Measurements from ENCODE around the gene RNF111.

The RNF111 gene

GRCh38 chr15:59005579-59005978 is 18.1 kb downstream of the RNF111 start:
- no peaks in the 10 kb centered on the region for H3K36me3 ChIP-seq (ENCODE audit: control insufficient read depth, insufficient read depth, low read length)
- H3K9ac ChIP-seq (ENCODE audit: low read depth, low read length) = no peak overlapping the region
- H3K9me3 ChIP-seq (ENCODE audit: control insufficient read depth, insufficient read depth, low read length) = no peaks in the 10 kb centered on the region
- no peaks in the 10 kb centered on the region for H3K27me3 ChIP-seq (ENCODE audit: control insufficient read depth, insufficient read depth, low read length)
- no peak overlapping the region for H3K4me3 ChIP-seq (ENCODE audit: low read depth, low read length)
- no peaks in the 10 kb centered on the region for H3K4me1 ChIP-seq (ENCODE audit: control insufficient read depth, insufficient read depth, low read length)

- H3K9me3 ChIP-seq (ENCODE audit: control insufficient read depth, insufficient read depth, low read length) = no peaks in the 10 kb centered on the region
- H3K36me3 ChIP-seq (ENCODE audit: control insufficient read depth, insufficient read depth, low read length) = no peaks in the 10 kb centered on the region
- no peak overlapping the region for H3K4me3 ChIP-seq (ENCODE audit: low read depth, low read length)
- no peaks in the 10 kb centered on the region for H3K27me3 ChIP-seq (ENCODE audit: control insufficient read depth, insufficient read depth, low read length)
- H3K9ac ChIP-seq (ENCODE audit: low read depth, low read length) = no peak overlapping the region
- H3K4me1 ChIP-seq (ENCODE audit: control insufficient read depth, insufficient read depth, low read length) = no peaks in the 10 kb centered on the region
Measured at GRCh38 chr15:59008086-59008485, 20.6 kb downstream of the RNF111 start.

DNA sequence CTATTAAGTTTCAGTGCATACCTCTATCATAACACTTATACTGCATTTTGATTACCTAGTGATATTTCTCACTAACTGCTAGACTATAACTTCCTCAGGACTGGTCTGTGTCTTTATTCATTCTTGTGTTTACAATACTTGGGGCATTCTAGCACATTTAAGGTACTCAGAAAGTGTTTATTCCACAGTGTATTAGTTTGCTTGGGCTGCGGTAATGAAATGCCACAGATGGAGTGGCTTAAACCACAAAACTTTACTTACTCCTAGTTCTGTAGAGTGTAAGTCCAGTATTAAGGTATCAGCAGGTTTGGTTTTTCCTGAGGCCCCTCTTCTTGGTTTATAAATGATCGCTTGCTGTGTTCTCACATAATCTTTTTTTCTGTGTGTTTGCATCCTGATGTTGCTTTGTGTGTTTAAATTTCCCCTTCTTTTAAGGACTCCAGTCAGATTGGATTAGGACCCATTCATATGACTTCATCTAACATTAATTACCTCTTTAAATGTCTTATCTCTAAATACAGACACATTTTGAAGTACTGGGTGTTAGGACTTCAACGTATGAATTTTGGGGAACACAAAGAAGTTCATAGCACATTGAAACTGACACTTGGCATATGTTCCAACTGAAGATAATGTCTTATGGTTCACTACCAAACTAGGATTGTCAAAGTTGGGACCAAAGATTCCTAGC is 23.9 kb downstream of the RNF111 start:
- Histone ChIP-seq H3K9ac (ENCODE audit: low read depth, low read length) (no peak overlapping the region), H3K36me3 (ENCODE audit: control insufficient read depth, insufficient read depth, low read length) (no peaks in the 10 kb centered on the region)

DNA sequence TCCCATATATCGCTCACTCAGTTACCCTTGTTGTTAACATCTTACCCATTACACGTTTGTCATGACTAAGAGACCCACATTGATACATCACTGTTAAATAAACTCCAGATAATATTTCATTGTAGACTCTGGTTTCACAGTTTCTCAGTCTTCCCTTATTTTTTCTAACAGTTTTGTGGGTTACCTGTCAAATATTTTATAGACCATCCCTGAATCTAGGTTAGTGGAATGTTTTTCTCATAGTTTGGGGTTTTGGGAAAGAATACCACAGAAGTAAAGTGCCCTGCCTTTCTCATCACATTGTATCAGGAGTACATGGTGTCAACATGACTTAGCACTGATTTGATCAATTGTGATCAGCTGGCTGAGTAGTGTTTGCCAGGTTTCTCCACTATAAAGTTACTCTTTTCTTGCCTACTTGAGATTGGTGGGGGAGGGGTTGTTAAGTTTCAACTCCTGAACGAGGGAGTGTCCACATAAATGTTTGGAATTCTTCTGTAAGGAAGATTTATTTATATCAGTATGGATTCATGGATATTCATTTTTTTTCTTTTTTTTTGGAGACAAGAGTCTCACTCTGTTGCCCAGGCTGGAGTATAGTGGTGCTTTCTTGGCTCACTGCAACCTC is 25.9 kb downstream of the RNF111 start:
- Histone ChIP-seq H3K4me1 (ENCODE audit: control insufficient read depth, insufficient read depth, low read length) (no peaks in the 10 kb centered on the region), H3K27me3 (ENCODE audit: control insufficient read depth, insufficient read depth, low read length) (no peaks in the 10 kb centered on the region), H3K9ac (ENCODE audit: low read depth, low read length) (no peak overlapping the region), H3K36me3 (ENCODE audit: control insufficient read depth, insufficient read depth, low read length) (no peaks in the 10 kb centered on the region), H3K9me3 (ENCODE audit: control insufficient read depth, insufficient read depth, low read length) (no peaks in the 10 kb centered on the region), H3K4me3 (ENCODE audit: low read depth, low read length) (no peak overlapping the region)

More for the DNA sequence above, 23.9 kb downstream of the RNF111 start:
- no peaks in the 10 kb centered on the region for H3K4me1 ChIP-seq (ENCODE audit: control insufficient read depth, insufficient read depth, low read length)
- H3K27me3 ChIP-seq (ENCODE audit: control insufficient read depth, insufficient read depth, low read length) = no peaks in the 10 kb centered on the region
- H3K4me3 ChIP-seq (ENCODE audit: low read depth, low read length) = no peak overlapping the region
- no peaks in the 10 kb centered on the region for H3K9me3 ChIP-seq (ENCODE audit: control insufficient read depth, insufficient read depth, low read length)

GRCh38 chr15:59014068-59014467 is 26.6 kb downstream of the RNF111 start:
- no peaks in the 10 kb centered on the region for H3K4me1 ChIP-seq (ENCODE audit: control insufficient read depth, insufficient read depth, low read length)
- no peaks in the 10 kb centered on the region for H3K27me3 ChIP-seq (ENCODE audit: control insufficient read depth, insufficient read depth, low read length)
- no peak overlapping the region for H3K9ac ChIP-seq (ENCODE audit: low read depth, low read length)
- H3K36me3 ChIP-seq (ENCODE audit: control insufficient read depth, insufficient read depth, low read length) = no peaks in the 10 kb centered on the region
- no peak overlapping the region for H3K4me3 ChIP-seq (ENCODE audit: low read depth, low read length)
- no peaks in the 10 kb centered on the region for H3K9me3 ChIP-seq (ENCODE audit: control insufficient read depth, insufficient read depth, low read length)

GRCh38 chr15:59017449-59017848 is 30.0 kb downstream of the RNF111 start:
- no peak overlapping the region for H3K9ac ChIP-seq (ENCODE audit: low read depth, low read length)
- H3K4me1 ChIP-seq (ENCODE audit: control insufficient read depth, insufficient read depth, low read length) = no peaks in the 10 kb centered on the region
- no peaks in the 10 kb centered on the region for H3K9me3 ChIP-seq (ENCODE audit: control insufficient read depth, insufficient read depth, low read length)
- no peak overlapping the region for H3K4me3 ChIP-seq (ENCODE audit: low read depth, low read length)
- H3K36me3 ChIP-seq (ENCODE audit: control insufficient read depth, insufficient read depth, low read length) = no peaks in the 10 kb centered on the region
- no peaks in the 10 kb centered on the region for H3K27me3 ChIP-seq (ENCODE audit: control insufficient read depth, insufficient read depth, low read length)

DNA sequence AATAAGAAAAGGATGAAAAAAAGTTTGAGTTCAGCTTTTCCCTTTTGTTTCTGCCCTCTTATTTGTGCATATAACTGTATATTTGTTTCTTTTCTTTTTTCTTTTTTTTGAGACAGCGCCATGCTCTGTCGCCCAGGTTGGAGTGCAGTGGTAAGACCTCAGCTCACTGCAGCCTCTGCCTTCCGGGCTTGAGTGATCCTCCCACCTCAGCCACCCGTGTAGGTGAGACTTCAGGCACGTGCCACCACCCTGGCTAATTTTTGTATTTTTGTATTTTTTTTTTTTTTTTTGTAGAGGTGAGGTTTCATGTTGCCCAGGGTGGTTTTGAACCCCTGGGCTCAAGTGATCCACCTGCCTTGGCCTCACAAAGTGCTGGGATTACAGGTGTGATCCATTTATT is 31.4 kb downstream of the RNF111 start:
- Histone ChIP-seq H3K4me1 (ENCODE audit: control insufficient read depth, insufficient read depth, low read length) (no peaks in the 10 kb centered on the region), H3K36me3 (ENCODE audit: control insufficient read depth, insufficient read depth, low read length) (no peaks in the 10 kb centered on the region), H3K9ac (ENCODE audit: low read depth, low read length) (no peak overlapping the region), H3K4me3 (ENCODE audit: low read depth, low read length) (no peak overlapping the region), H3K27me3 (ENCODE audit: control insufficient read depth, insufficient read depth, low read length) (no peaks in the 10 kb centered on the region), H3K9me3 (ENCODE audit: control insufficient read depth, insufficient read depth, low read length) (no peaks in the 10 kb centered on the region)

- no peak overlapping the region for H3K9ac ChIP-seq (ENCODE audit: low read depth, low read length)
- no peak overlapping the region for H3K4me3 ChIP-seq (ENCODE audit: low read depth, low read length)
- no peaks in the 10 kb centered on the region for H3K27me3 ChIP-seq (ENCODE audit: control insufficient read depth, insufficient read depth, low read length)
- H3K4me1 ChIP-seq (ENCODE audit: control insufficient read depth, insufficient read depth, low read length) = no peaks in the 10 kb centered on the region
- H3K36me3 ChIP-seq (ENCODE audit: control insufficient read depth, insufficient read depth, low read length) = no peaks in the 10 kb centered on the region
- H3K9me3 ChIP-seq (ENCODE audit: control insufficient read depth, insufficient read depth, low read length) = no peaks in the 10 kb centered on the region
Measured at GRCh38 chr15:59020322-59020721, 32.9 kb downstream of the RNF111 start.

GRCh38 chr15:59022188-59022587 is 34.7 kb downstream of the RNF111 start:
- H3K9ac ChIP-seq (ENCODE audit: low read depth, low read length) = no peak overlapping the region
- no peaks in the 10 kb centered on the region for H3K36me3 ChIP-seq (ENCODE audit: control insufficient read depth, insufficient read depth, low read length)
- no peaks in the 10 kb centered on the region for H3K27me3 ChIP-seq (ENCODE audit: control insufficient read depth, insufficient read depth, low read length)
- H3K4me1 ChIP-seq (ENCODE audit: control insufficient read depth, insufficient read depth, low read length) = no peaks in the 10 kb centered on the region
- H3K4me3 ChIP-seq (ENCODE audit: low read depth, low read length) = no peak overlapping the region
- H3K9me3 ChIP-seq (ENCODE audit: control insufficient read depth, insufficient read depth, low read length) = no peaks in the 10 kb centered on the region

- Histone ChIP-seq H3K27me3 (ENCODE audit: control insufficient read depth, insufficient read depth, low read length) (no peaks in the 10 kb centered on the region), H3K4me1 (ENCODE audit: control insufficient read depth, insufficient read depth, low read length) (no peaks in the 10 kb centered on the region), H3K9me3 (ENCODE audit: control insufficient read depth, insufficient read depth, low read length) (no peaks in the 10 kb centered on the region), H3K36me3 (ENCODE audit: control insufficient read depth, insufficient read depth, low read length) (no peaks in the 10 kb centered on the region), H3K9ac (ENCODE audit: low read depth, low read length) (no peak overlapping the region), H3K4me3 (ENCODE audit: low read depth, low read length) (no peak overlapping the region)
Measured at GRCh38 chr15:59026207-59026606, 38.7 kb downstream of the RNF111 start.

- Histone ChIP-seq H3K4me1 (ENCODE audit: control insufficient read depth, insufficient read depth, low read length) (no peaks in the 10 kb centered on the region), H3K9ac (ENCODE audit: low read depth, low read length) (no peak overlapping the region), H3K36me3 (ENCODE audit: control insufficient read depth, insufficient read depth, low read length) (no peaks in the 10 kb centered on the region), H3K9me3 (ENCODE audit: control insufficient read depth, insufficient read depth, low read length) (no peaks in the 10 kb centered on the region), H3K27me3 (ENCODE audit: control insufficient read depth, insufficient read depth, low read length) (no peaks in the 10 kb centered on the region), H3K4me3 (ENCODE audit: low read depth, low read length) (no peak overlapping the region)
Measured at GRCh38 chr15:59028387-59028955, 41.0 kb downstream of the RNF111 start.

DNA sequence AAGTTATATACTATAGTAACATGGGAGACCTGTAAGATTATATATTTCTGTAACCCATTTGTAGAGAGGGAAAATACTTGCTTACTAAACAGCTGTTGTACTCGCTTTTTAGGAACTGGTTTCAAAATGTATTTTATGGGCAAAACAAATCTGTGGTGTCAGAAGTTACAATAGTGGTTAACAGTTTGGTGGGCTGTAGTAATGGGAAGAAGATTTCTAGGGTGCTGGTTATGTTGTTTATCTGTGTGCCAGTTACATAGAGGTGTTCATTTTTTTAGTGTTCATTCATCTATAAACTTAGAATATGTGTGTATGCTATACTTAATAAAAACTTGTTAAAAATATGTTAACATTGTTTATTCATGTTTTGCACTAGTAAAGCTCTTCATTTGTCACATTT is 42.1 kb downstream of the RNF111 start:
- no peak overlapping the region for H3K9ac ChIP-seq (ENCODE audit: low read depth, low read length)
- H3K36me3 ChIP-seq (ENCODE audit: control insufficient read depth, insufficient read depth, low read length) = no peaks in the 10 kb centered on the region
- no peaks in the 10 kb centered on the region for H3K9me3 ChIP-seq (ENCODE audit: control insufficient read depth, insufficient read depth, low read length)
- H3K27me3 ChIP-seq (ENCODE audit: control insufficient read depth, insufficient read depth, low read length) = no peaks in the 10 kb centered on the region
- H3K4me3 ChIP-seq (ENCODE audit: low read depth, low read length) = no peak overlapping the region
- H3K4me1 ChIP-seq (ENCODE audit: control insufficient read depth, insufficient read depth, low read length) = no peaks in the 10 kb centered on the region

Data from iPS-15b (cell line).